Right lobe of liver (tissue), 4 donors: ENCODE data around the gene DEF6.

Source experiments
- POLR2A ChIP-seq: fragments of 450-650 bp; IDR thresholded peaks from one replicate; pipeline ENCODE4 v1.6.1; 2017; ENCODE audit warnings: antibody characterized with exemption, mild to moderate bottlenecking
- TF ChIP-seq, protein P1 (sequence below), 4 donors: fragments of 200-600 bp in 3 of 4; fragments of 450-650 bp in 1 of 4; IDR thresholded peaks; one replicate each; pipeline versions ENCODE4 v1.5.1 to v1.8.0; 2016 to 2022; ENCODE audit warnings: antibody characterized with exemption in 4 of 4, mild to moderate bottlenecking in 2 of 4
- donor health status: DM: no; HTN: no; CAD: no.
- donor health status: DM: no; HTN: no; CAD: no.
- donor health status: DM: no; HTN: yes; CAD: no.

DNA sequence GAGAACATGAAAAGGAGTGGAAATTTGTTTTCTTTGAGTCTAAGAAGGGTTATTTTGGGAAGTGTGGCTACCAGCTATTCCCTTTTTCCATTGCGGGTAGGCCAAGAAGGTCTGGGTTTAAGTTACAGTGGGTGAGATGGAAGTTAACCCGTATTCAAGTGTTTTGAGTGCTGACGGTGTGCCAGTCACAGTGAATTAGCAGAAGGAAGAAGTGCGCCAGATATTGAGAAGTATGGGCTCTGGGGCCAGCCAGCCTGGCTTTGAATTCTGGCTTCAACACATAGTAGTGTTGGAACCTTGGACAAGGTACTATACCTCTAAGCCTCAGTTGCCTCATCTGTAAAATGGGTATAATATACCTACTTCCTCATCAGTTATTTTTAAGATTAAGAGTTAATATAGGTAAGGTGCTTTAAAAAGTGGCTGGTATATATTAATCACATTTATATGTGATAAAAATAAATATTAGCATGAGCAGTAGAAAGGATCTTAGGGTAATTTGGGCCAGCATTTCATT, 21.8 kb upstream of the DEF6 start:
- no peak for TF ChIP-seq POLR2A
- TF ChIP-seq, protein P1, sequence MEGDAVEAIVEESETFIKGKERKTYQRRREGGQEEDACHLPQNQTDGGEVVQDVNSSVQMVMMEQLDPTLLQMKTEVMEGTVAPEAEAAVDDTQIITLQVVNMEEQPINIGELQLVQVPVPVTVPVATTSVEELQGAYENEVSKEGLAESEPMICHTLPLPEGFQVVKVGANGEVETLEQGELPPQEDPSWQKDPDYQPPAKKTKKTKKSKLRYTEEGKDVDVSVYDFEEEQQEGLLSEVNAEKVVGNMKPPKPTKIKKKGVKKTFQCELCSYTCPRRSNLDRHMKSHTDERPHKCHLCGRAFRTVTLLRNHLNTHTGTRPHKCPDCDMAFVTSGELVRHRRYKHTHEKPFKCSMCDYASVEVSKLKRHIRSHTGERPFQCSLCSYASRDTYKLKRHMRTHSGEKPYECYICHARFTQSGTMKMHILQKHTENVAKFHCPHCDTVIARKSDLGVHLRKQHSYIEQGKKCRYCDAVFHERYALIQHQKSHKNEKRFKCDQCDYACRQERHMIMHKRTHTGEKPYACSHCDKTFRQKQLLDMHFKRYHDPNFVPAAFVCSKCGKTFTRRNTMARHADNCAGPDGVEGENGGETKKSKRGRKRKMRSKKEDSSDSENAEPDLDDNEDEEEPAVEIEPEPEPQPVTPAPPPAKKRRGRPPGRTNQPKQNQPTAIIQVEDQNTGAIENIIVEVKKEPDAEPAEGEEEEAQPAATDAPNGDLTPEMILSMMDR (IDR thresholded peaks at IDR 0.05) = no peak
